HCT116 (cell line): Measurements from ENCODE around the gene PIK3R4.

Experiments used
- ATF3 ChIP-seq: IDR thresholded peaks from 2 replicates; pipeline ENCODE4 v1.6.1; 2012
- CTCF ChIP-seq, 3 experiments: fragments of 200-600 bp in 1 of 3; sonication (generic) in 1 of 3; IDR thresholded peaks in 2 of 3; conservative IDR thresholded peaks in 1 of 3; 2 replicates each; pipeline ENCODE4 v1.5.1; 2012 to 2017; ENCODE audit warnings: low read depth in 2 of 3, low read length in 2 of 3, antibody characterized with exemption in 1 of 3, borderline replicate concordance in 1 of 3, control low read depth in 1 of 3, mild to moderate bottlenecking in 1 of 3, mixed read lengths in 1 of 3, mixed run types in 1 of 3, moderate library complexity in 1 of 3; ENCODE audit not compliant: insufficient read depth in 1 of 3
- ELF1 ChIP-seq: IDR thresholded peaks from 2 replicates; pipeline ENCODE4 v1.6.1; 2012; ENCODE audit warnings: low read depth, borderline replicate concordance
- EZH2 ChIP-seq: fragments of 200-600 bp; sonication (generic); IDR thresholded peaks from 2 replicates; pipeline ENCODE4 v1.6.1; 2017; ENCODE audit warnings: antibody characterized with exemption, mixed run types
- EZH2phosphoT487 ChIP-seq: fragments of 200-600 bp; IDR thresholded peaks from 2 replicates; pipeline ENCODE4 v1.6.1; 2018; ENCODE audit warnings: antibody characterized with exemption, borderline replicate concordance
- MAX ChIP-seq: IDR thresholded peaks from 2 replicates; pipeline ENCODE4 v1.6.1; 2012
- POLR2A ChIP-seq: IDR thresholded peaks from 2 replicates; pipeline ENCODE4 v1.7.0; 2011; ENCODE audit warnings: borderline replicate concordance; ENCODE audit not compliant: insufficient read depth, insufficient read length; ENCODE audit errors: extremely low read depth
- POLR2AphosphoS5 ChIP-seq: IDR thresholded peaks from 2 replicates; pipeline ENCODE4 v1.6.1; 2011; ENCODE audit warnings: mild to moderate bottlenecking, low read depth, low read length, moderate library complexity
- RAD21 ChIP-seq: IDR thresholded peaks from 2 replicates; pipeline ENCODE4 v1.6.1; 2012; ENCODE audit warnings: low read depth, mild to moderate bottlenecking
- REST ChIP-seq: IDR thresholded peaks from 2 replicates; pipeline ENCODE4 v1.6.1; 2012; ENCODE audit warnings: low read depth
- SIN3A ChIP-seq: IDR thresholded peaks from 2 replicates; pipeline ENCODE4 v1.6.1; 2012; ENCODE audit warnings: low read depth
- SP1 ChIP-seq: IDR thresholded peaks from 2 replicates; pipeline ENCODE4 v1.6.1; 2012; ENCODE audit warnings: low read depth
- SRF ChIP-seq: IDR thresholded peaks from 2 replicates; pipeline ENCODE4 v1.6.1; 2012; ENCODE audit warnings: low read depth
- YY1 ChIP-seq: IDR thresholded peaks from 2 replicates; pipeline ENCODE4 v1.6.1; 2011; ENCODE audit warnings: low read length, low read depth, moderate library complexity, mild to moderate bottlenecking; ENCODE audit not compliant: insufficient replicate concordance; ENCODE audit errors: extremely low read depth

- TF ChIP-seq MAX: no peak
- TF ChIP-seq CTCF (IDR thresholded peaks at IDR 0.05 in 2 of 3, conservative IDR thresholded peaks at IDR 0.05 in 1 of 3; ENCODE audit: borderline replicate concordance in 1 of 3, insufficient read depth in 1 of 3, low read depth in 2 of 3, low read length in 2 of 3): no peak
- no peak for TF ChIP-seq EZH2phosphoT487
- TF ChIP-seq REST: no peak
- TF ChIP-seq ELF1: no peak
- TF ChIP-seq SRF: no peak
- no peak for TF ChIP-seq POLR2AphosphoS5
- no peak for TF ChIP-seq RAD21
- TF ChIP-seq ATF3: no peak
- TF ChIP-seq POLR2A: no peak
- no peak for TF ChIP-seq EZH2
- no peak for TF ChIP-seq SP1
- TF ChIP-seq SIN3A: no peak
- TF ChIP-seq YY1: no peak
Measured at GRCh38 chr3:130658678-130659077, 88.0 kb downstream of the PIK3R4 start.
